Mucosa of rectum (tissue), 2 donors: ENCODE data around the gene SERPINA12.
"Not testable (repeated sequence)": the region's sequence is repeated elsewhere in the genome, so short reads cannot be mapped to it uniquely, and the experiment has no call there.

ENCODE experiments used
- H3K27ac ChIP-seq, 2 donors: one replicate each; pipeline ENCODE4 v1.7.0; 2013; ENCODE audit warnings: inconsistent platforms in 2 of 2, low read depth in 2 of 2, low read length in 2 of 2
- H3K27me3 ChIP-seq, 2 donors: one replicate each; pipeline ENCODE4 v1.7.0; 2013; ENCODE audit warnings: low read length in 2 of 2; ENCODE audit not compliant: control insufficient read depth in 2 of 2, insufficient read depth in 2 of 2
- H3K36me3 ChIP-seq, 2 donors: one replicate each; pipeline ENCODE4 v1.7.0; 2013; ENCODE audit warnings: low read length in 2 of 2; ENCODE audit not compliant: control insufficient read depth in 2 of 2, insufficient read depth in 2 of 2
- H3K4me1 ChIP-seq, 2 donors: one replicate each; pipeline ENCODE4 v1.7.0; 2013; ENCODE audit warnings: low read length in 2 of 2, mild to moderate bottlenecking in 1 of 2; ENCODE audit not compliant: control insufficient read depth in 2 of 2, insufficient read depth in 2 of 2
- H3K4me3 ChIP-seq, 2 donors: one replicate each; pipeline ENCODE4 v1.7.0; 2013; ENCODE audit warnings: low read length in 2 of 2
- H3K9ac ChIP-seq, 2 donors: one replicate each; pipeline ENCODE4 v1.7.0; 2013; ENCODE audit warnings: low read length in 2 of 2, low read depth in 1 of 2, mild to moderate bottlenecking in 1 of 2
- H3K9me3 ChIP-seq, 2 donors: one replicate each; pipeline ENCODE4 v1.7.0; 2013; ENCODE audit warnings: low read length in 2 of 2; ENCODE audit not compliant: control insufficient read depth in 2 of 2
- donor health status: healthy.
- donor health status: Normal muscosa, but diverticular disease.

The SERPINA12 gene

GRCh38 chr14:94515856-94516255, 6.6 kb upstream of the SERPINA12 start:
- H3K27me3 ChIP-seq: no peaks in the 10 kb centered on the region
- no peaks in the 10 kb centered on the region for H3K36me3 ChIP-seq
- no peak overlapping the region for H3K9ac ChIP-seq
- no peaks in the 10 kb centered on the region for H3K4me1 ChIP-seq
- no peak overlapping the region for H3K4me3 ChIP-seq
- H3K27ac ChIP-seq: no peak overlapping the region
- H3K9me3 ChIP-seq: peaks cover 0 to 3% of the 10 kb centered on the region in 2 donors

GRCh38 chr14:94515426-94515825, 6.2 kb upstream of the SERPINA12 start:
- H3K27ac ChIP-seq: no peak overlapping the region
- no peaks in the 10 kb centered on the region for H3K4me1 ChIP-seq
- H3K4me3 ChIP-seq: no peak overlapping the region
- peaks cover 0 to 3% of the 10 kb centered on the region in 2 donors for H3K9me3 ChIP-seq
- H3K27me3 ChIP-seq: no peaks in the 10 kb centered on the region
- H3K9ac ChIP-seq: no peak overlapping the region
- no peaks in the 10 kb centered on the region for H3K36me3 ChIP-seq

GRCh38 chr14:94514351-94514750, 5.1 kb upstream of the SERPINA12 start:
- H3K9ac ChIP-seq: no peak overlapping the region
- no peak overlapping the region for H3K4me3 ChIP-seq

GRCh38 chr14:94510481-94510880, 1.2 kb upstream of the SERPINA12 start:
- H3K4me3 ChIP-seq, H3K36me3 ChIP-seq, H3K27me3 ChIP-seq: not testable (repeated sequence)

More at GRCh38 chr14:94514351-94514750, 5.1 kb upstream of the SERPINA12 start:
- Histone ChIP-seq H3K36me3 (no peaks in the 10 kb centered on the region), H3K27me3 (no peaks in the 10 kb centered on the region), H3K9me3 (no peaks in the 10 kb centered on the region), H3K27ac (no peak overlapping the region), H3K4me1 (no peaks in the 10 kb centered on the region)

GRCh38 chr14:94505641-94506040, 3.6 kb downstream of the SERPINA12 start:
- no peaks in the 10 kb centered on the region for H3K4me1 ChIP-seq
- H3K27ac ChIP-seq: no peak overlapping the region
- no peaks in the 10 kb centered on the region for H3K27me3 ChIP-seq
- H3K9me3 ChIP-seq: no peaks in the 10 kb centered on the region
- H3K36me3 ChIP-seq: no peaks in the 10 kb centered on the region
- no peak overlapping the region for H3K4me3 ChIP-seq
- H3K9ac ChIP-seq: no peak overlapping the region

More at GRCh38 chr14:94510481-94510880, 1.2 kb upstream of the SERPINA12 start:
- H3K9ac ChIP-seq, H3K27ac ChIP-seq, H3K9me3 ChIP-seq, H3K4me1 ChIP-seq: not testable (repeated sequence)

- H3K4me3 ChIP-seq: no peak overlapping the region
- H3K4me1 ChIP-seq: no peaks in the 10 kb centered on the region
- H3K27ac ChIP-seq: no peak overlapping the region
- H3K9ac ChIP-seq: no peak overlapping the region
- no peaks in the 10 kb centered on the region for H3K27me3 ChIP-seq
- H3K9me3 ChIP-seq: no peaks in the 10 kb centered on the region
- no peaks in the 10 kb centered on the region for H3K36me3 ChIP-seq
Observed at GRCh38 chr14:94505206-94505605, 4.1 kb downstream of the SERPINA12 start.

GRCh38 chr14:94501588-94502516, 7.4 kb downstream of the SERPINA12 start:
- H3K4me3 ChIP-seq: no peak overlapping the region
- no peaks in the 10 kb centered on the region for H3K4me1 ChIP-seq
- no peaks in the 10 kb centered on the region for H3K9me3 ChIP-seq
- no peaks in the 10 kb centered on the region for H3K36me3 ChIP-seq
- no peaks in the 10 kb centered on the region for H3K27me3 ChIP-seq
- H3K9ac ChIP-seq: no peak overlapping the region
- no peak overlapping the region for H3K27ac ChIP-seq

- no peaks in the 10 kb centered on the region for H3K9me3 ChIP-seq
- H3K27me3 ChIP-seq: peaks cover 0 to 2% of the 10 kb centered on the region in 2 donors
- H3K4me3 ChIP-seq: no peak overlapping the region
- H3K4me1 ChIP-seq: no peaks in the 10 kb centered on the region
- no peaks in the 10 kb centered on the region for H3K36me3 ChIP-seq
- H3K9ac ChIP-seq: no peak overlapping the region
- H3K27ac ChIP-seq: no peak overlapping the region
Observed at GRCh38 chr14:94500264-94500663, 9.0 kb downstream of the SERPINA12 start.

- H3K9me3 ChIP-seq: no peaks in the 10 kb centered on the region
- H3K4me1 ChIP-seq: no peaks in the 10 kb centered on the region
- peaks cover 0 to 2% of the 10 kb centered on the region in 2 donors for H3K27me3 ChIP-seq
- H3K27ac ChIP-seq: no peak overlapping the region
- H3K36me3 ChIP-seq: no peaks in the 10 kb centered on the region
- no peak overlapping the region for H3K4me3 ChIP-seq
- H3K9ac ChIP-seq: no peak overlapping the region
Observed at GRCh38 chr14:94499673-94500072, 9.6 kb downstream of the SERPINA12 start.

GRCh38 chr14:94498215-94498614, 11.1 kb downstream of the SERPINA12 start:
- Histone ChIP-seq H3K27ac (no peak overlapping the region), H3K4me1 (no peaks in the 10 kb centered on the region), H3K4me3 (no peak overlapping the region), H3K27me3 (peaks cover 0 to 2% of the 10 kb centered on the region in 2 donors), H3K36me3 (no peaks in the 10 kb centered on the region), H3K9me3 (no peaks in the 10 kb centered on the region), H3K9ac (no peak overlapping the region)
